Neural cell (in vitro differentiated cells): Measurements from ENCODE around the gene COL13A1. TPM values are rescaled to one million over a fixed set of nuclear protein-coding genes. Genes with fewer than 3 reads are reported as not detected.

Experiments used
- H2AFZ ChIP-seq: fragments of 200-600, 300-800 bp; sonication (generic), shearing (Covaris generic); 2 replicates; pipeline ENCODE4 v1.6.0; 2014; ENCODE audit warnings: low read depth, mild to moderate bottlenecking, antibody characterized with exemption, low read length, moderate library complexity
- H3F3A ChIP-seq: fragments of 200-600 bp; shearing (Covaris generic); 2 replicates; pipeline ENCODE4 v1.6.1; 2016; ENCODE audit warnings: mild to moderate bottlenecking, moderate library complexity, mixed read lengths, antibody characterized with exemption, low read length; ENCODE audit not compliant: insufficient read depth, poor library complexity, severe bottlenecking
- H3K27ac ChIP-seq: fragments of 200-600, 300-800 bp; sonication (generic), shearing (Covaris generic); 2 replicates; pipeline ENCODE4 v1.5.1; 2014; ENCODE audit warnings: mild to moderate bottlenecking, low read length, moderate library complexity
- H3K27me3 ChIP-seq: fragments of 300-800, 200-600 bp; sonication (generic), shearing (Covaris generic); 2 replicates; pipeline ENCODE4 v1.6.0; 2014; ENCODE audit warnings: mild to moderate bottlenecking, low read depth, low read length, moderate library complexity; ENCODE audit not compliant: insufficient read depth
- H3K36me3 ChIP-seq: fragments of 300-800, 200-600 bp; sonication (generic), shearing (Covaris generic); 2 replicates; pipeline ENCODE4 v1.5.1; 2014; ENCODE audit warnings: mild to moderate bottlenecking, antibody characterized with exemption, low read length, moderate library complexity; ENCODE audit not compliant: insufficient read depth
- H3K4me2 ChIP-seq: fragments of 300-800, 200-600 bp; sonication (generic), shearing (Covaris generic); 2 replicates; pipeline ENCODE4 v1.6.0; 2014; ENCODE audit warnings: mild to moderate bottlenecking, low read length
- H3K4me3 ChIP-seq: fragments of 300-800, 200-600 bp; sonication (generic), shearing (Covaris generic); 2 replicates; pipeline ENCODE4 v1.5.1; 2014; ENCODE audit warnings: mild to moderate bottlenecking, low read length, moderate library complexity
- H3K79me2 ChIP-seq: fragments of 200-600 bp; shearing (Covaris generic); replicated peaks from 2 replicates; pipeline ENCODE4 v1.6.0; 2014; ENCODE audit warnings: mild to moderate bottlenecking, low read length, moderate library complexity; ENCODE audit not compliant: insufficient read depth
- H3K9ac ChIP-seq: fragments of 300-800, 200-600 bp; sonication (generic), shearing (Covaris generic); 2 replicates; pipeline ENCODE4 v1.6.1; 2016; ENCODE audit warnings: mild to moderate bottlenecking, low read length, mixed read lengths
- H3K9me2 ChIP-seq: fragments of 200-600 bp; shearing (Covaris generic); 2 replicates; pipeline ENCODE4 v1.6.1; 2016; ENCODE audit warnings: mild to moderate bottlenecking, low read length, mixed read lengths; ENCODE audit not compliant: insufficient read depth
- H3K9me3 ChIP-seq: fragments of 200-600, 300-800 bp; sonication (generic), shearing (Covaris generic); 2 replicates; pipeline ENCODE4 v1.6.1; 2016; ENCODE audit warnings: mild to moderate bottlenecking, mixed run types, low read length, moderate library complexity, mixed read lengths
- H4K20me1 ChIP-seq: fragments of 200-600 bp; shearing (Covaris generic); 2 replicates; pipeline ENCODE4 v1.6.1; 2016; ENCODE audit warnings: mild to moderate bottlenecking, mixed run types; ENCODE audit not compliant: insufficient read depth
- CTCF ChIP-seq: fragments of 450-650 bp; IDR thresholded peaks from 2 replicates; pipeline ENCODE4 v1.5.1; 2014; ENCODE audit warnings: antibody characterized with exemption, mild to moderate bottlenecking, moderate library complexity; ENCODE audit not compliant: poor library complexity, severe bottlenecking
- EP300 ChIP-seq: fragments of 450-650 bp; conservative IDR thresholded peaks from 2 replicates; pipeline ENCODE4 v1.6.1; 2014; ENCODE audit warnings: antibody characterized with exemption, mild to moderate bottlenecking, moderate library complexity; ENCODE audit not compliant: poor library complexity, severe bottlenecking
- EZH2 ChIP-seq: fragments of 200-600, 300-800 bp; shearing (Covaris generic), sonication (generic); IDR thresholded peaks from 2 replicates; pipeline ENCODE4 v1.6.1; 2014; ENCODE audit warnings: antibody characterized with exemption, low read length, borderline replicate concordance, mild to moderate bottlenecking; ENCODE audit not compliant: insufficient read depth, poor library complexity, severe bottlenecking
- MXI1 ChIP-seq: fragments of 450-650 bp; conservative IDR thresholded peaks from 2 replicates; pipeline ENCODE4 v1.6.1; 2014; ENCODE audit warnings: antibody characterized with exemption, mild to moderate bottlenecking; ENCODE audit not compliant: poor library complexity, severe bottlenecking
- POLR2AphosphoS5 ChIP-seq: IDR thresholded peaks from 2 replicates; pipeline ENCODE4 v1.6.1; 2012
- RAD21 ChIP-seq: fragments of 450-650 bp; conservative IDR thresholded peaks from 2 replicates; pipeline ENCODE4 v1.6.1; 2014; ENCODE audit warnings: antibody characterized with exemption, mild to moderate bottlenecking, moderate library complexity
- REST ChIP-seq: IDR thresholded peaks from 2 replicates; pipeline ENCODE4 v1.6.1; 2012; ENCODE audit warnings: borderline replicate concordance
- SMC3 ChIP-seq: fragments of 450-650 bp; conservative IDR thresholded peaks from 2 replicates; pipeline ENCODE4 v1.6.1; 2014; ENCODE audit warnings: antibody characterized with exemption, mild to moderate bottlenecking, moderate library complexity; ENCODE audit not compliant: poor library complexity
- TAF1 ChIP-seq: IDR thresholded peaks from 2 replicates; pipeline ENCODE4 v1.6.1; 2012; ENCODE audit warnings: low read depth
- polyA plus RNA-seq: library from polyadenylated mRNA; depleted of rRNA; stranded (reverse); fragments of >200 nt; gene quantifications from 2 replicates; pipeline ENCODE4 v1.2.3, GENCODE V29; 2014

Gene COL13A1
- polyA plus RNA-seq, 1 donor from 2014 or later = 4.7 TPM

DNA sequence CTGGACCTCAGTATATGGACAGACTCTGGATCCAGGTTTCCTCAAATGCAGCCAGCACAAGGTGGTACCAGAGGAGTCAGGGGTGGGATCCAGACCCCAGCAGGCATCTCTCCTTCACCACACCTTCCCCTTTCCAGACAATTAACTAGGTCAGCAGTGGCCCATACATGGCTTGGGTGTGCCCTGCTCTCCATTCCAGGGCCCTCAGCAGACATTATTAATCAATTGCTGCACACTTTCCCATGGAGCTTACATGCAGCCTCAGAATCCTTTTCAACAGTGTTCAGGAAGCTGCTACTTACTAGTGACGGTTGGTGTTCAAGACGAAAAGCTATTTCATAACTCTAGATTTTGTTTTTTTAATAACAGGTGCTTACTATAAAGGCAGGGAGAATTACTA is 6.0 kb downstream of the COL13A1 start:
- no peak overlapping the region for H3K9ac ChIP-seq
- no peaks in the 10 kb centered on the region for H3K79me2 ChIP-seq
- H2AFZ ChIP-seq = no peak overlapping the region
- no peaks in the 10 kb centered on the region for H3F3A ChIP-seq
- H3K27ac ChIP-seq = no peak overlapping the region
- no peak overlapping the region for H3K4me2 ChIP-seq
- no peak overlapping the region for H3K4me3 ChIP-seq
- H3K36me3 ChIP-seq = no peaks in the 10 kb centered on the region
- H3K27me3 ChIP-seq = peaks cover 14% of the 10 kb centered on the region
- no peaks in the 10 kb centered on the region for H3K9me2 ChIP-seq
- H3K9me3 ChIP-seq = no peaks in the 10 kb centered on the region
- TF ChIP-seq TAF1 (no peak), EP300 (no peak), SMC3 (no peak), POLR2AphosphoS5 (no peak), EZH2 (no peak), REST (no peak), CTCF (no peak), RAD21 (no peak), MXI1 (no peak)
- H4K20me1 ChIP-seq = no peaks in the 10 kb centered on the region

DNA sequence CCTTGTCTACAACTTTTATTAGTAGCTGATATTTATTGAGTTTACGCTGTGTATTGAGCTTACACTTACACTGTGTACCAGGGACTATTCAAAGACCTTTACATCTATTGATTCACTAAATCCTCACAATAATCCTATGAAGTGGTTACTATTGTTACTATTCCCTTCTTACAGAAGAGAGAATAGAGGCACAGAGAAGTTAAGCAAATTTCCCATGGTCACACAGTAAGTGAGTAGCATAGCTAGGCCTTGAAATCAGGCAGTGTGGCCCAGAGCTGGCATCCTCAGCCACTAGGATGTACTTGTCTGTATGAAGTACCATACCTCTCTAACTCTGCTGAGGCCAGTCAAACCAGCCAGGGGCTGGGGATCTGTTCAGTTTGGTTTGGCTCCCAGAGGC is 7.6 kb downstream of the COL13A1 start:
- no peaks in the 10 kb centered on the region for H3F3A ChIP-seq
- no peaks in the 10 kb centered on the region for H3K9me2 ChIP-seq
- H3K36me3 ChIP-seq = no peaks in the 10 kb centered on the region
- H3K79me2 ChIP-seq = no peaks in the 10 kb centered on the region
- H3K4me2 ChIP-seq = no peak overlapping the region
- no peak overlapping the region for H3K9ac ChIP-seq
- H3K27ac ChIP-seq = no peak overlapping the region
- H3K9me3 ChIP-seq = no peaks in the 10 kb centered on the region
- H2AFZ ChIP-seq = no peak overlapping the region
- H4K20me1 ChIP-seq = no peaks in the 10 kb centered on the region
- H3K4me3 ChIP-seq = no peak overlapping the region
- H3K27me3 ChIP-seq = no peaks in the 10 kb centered on the region
- TF ChIP-seq POLR2AphosphoS5 (no peak), EZH2 (no peak), CTCF (no peak), TAF1 (no peak)
